ENCODE data around the gene CEP89.
"Not testable (repeated sequence)": the region's sequence is repeated elsewhere in the genome, so short reads cannot be mapped to it uniquely, and the experiment has no call there.

The CEP89 gene

DNA sequence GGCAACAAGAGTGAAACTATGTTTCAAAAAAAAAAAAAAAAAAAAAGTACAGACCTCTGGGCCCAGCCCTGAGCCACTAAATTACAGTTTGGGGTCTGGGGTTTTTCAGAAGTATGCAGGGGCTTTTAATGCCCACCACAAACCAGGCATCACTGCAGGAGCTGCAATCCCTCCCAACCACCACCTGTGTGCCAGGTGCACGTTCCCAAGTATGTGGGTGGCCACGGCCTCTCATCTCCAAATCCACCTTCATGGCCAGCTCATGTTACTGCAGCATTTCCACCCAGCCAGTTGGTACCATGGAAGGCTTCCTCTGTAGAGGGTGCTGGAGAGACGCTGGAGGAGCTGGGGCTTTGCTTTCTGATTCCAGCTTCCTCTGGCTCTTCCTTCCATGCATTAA lies 26.5 kb downstream of the CEP89 start:
- no peak for DNase-seq

DNA sequence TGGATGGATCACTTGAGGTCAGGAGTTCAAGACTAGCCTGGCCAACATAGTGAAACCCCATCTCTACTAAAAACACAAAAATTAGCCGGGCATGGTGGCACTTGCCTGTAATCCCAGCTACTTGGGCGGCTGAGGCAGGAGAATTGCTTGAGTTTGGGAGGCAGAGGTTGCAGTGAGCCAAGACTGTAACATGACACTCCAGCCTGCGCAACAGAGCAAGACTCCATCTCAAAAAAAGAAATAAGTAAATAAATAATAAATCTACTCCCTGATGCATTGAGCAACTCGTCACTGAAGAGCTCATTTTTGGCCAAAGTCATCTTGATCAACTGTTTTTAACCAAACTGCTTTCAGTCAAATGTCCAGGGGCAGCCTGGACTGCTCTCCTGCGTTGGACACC lies 30.5 kb downstream of the CEP89 start:
- not testable (repeated sequence) for DNase-seq

DNA sequence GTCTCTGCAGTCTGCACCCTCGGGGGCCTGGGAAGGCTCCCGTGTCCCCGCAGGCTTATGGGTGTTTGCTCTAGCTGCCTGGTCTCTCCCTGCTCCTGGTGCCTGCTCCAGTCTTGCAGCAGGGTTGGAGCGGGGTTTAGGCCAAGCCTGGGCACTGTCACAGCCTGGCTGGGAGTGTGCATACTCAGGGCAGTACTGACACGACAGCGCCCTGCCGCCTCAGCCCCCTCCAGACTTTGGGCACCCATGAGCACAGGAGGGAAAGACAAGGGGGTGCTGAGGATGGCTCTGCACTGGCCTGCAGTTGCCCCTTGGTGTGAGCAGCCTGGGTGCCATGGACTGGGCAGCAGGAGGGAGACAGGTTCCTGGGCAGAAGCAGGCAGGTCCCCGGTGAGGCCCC lies 35.7 kb downstream of the CEP89 start:
- no peak for DNase-seq

DNA sequence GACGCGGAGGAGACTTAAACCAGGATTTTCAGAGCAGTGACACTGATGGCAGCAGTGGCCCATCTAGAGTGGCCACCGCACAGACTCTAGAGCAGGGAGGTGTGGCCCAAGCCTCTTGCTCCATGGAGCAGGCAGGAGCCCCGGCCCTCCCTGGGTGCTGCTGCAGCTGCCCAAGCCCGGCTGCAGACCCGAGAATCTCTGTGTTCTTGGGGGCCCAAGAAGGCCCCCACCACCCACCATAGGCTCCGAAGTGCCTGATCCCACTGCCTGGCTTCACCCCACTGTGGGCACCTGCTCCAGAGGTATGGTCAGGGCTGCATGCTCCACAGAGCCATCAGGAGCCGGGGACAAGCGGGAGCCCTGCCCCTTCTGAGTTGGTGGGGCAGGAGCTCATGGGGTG lies 36.1 kb downstream of the CEP89 start:
- DNase-seq, result no peak

DNA sequence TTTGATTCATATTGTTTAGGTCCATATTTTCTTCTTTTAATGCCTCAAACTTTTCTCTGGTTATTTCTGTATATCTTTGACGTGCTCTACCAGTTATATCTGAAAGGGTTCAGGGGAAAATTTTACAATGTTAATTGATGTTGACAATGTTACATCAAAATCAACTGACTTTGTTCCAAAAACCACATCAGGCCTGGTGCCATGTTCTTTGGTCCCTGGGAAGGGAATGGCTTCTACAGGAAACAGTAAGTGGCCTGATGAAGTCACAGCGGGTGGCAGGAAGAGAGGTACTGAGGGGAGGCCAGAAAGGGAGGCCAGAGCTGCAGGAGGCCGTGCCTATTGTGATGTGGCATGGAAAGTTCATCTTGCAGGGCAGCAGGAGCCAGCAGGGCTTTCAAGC lies 38.2 kb downstream of the CEP89 start:
- no peak for DNase-seq

DNA sequence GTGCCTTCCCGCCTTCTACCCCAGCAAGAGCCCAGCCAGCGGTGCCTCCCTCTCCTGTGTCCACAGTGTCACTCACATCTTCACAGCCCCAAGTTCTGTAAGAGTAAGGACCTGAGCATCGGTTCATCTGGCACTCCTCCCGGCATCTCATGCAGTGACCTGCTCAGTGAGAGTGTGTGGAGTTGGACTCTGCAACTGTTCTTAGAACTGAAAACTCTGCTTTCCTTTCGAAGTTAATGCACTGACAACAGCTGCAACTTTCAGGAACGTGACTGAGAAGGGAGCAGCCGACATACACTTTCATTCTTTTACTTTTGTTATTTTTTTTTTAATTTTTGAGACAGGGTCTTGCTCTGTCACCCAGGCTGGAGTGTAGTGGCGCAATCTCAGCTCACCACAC lies 41.2 kb downstream of the CEP89 start:
- DNase-seq, result no peak

DNA sequence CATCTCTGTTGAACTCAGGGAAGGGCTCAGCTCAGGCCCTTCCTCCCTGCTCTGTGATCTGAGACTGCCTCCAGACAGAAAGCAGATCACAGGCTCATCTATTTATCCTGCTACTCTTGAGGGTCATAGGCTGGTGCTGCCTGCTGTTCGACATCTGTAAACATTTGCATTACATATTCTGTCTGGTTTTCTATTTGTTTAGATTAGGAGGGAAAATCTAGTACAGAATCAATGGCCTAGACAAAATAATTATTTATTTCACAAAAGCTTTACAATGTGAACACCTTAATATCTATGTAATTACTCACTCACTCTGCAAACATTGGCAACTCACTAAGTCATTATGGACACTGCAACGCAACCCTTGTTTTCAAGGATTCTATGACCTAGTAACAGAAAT lies 43.0 kb downstream of the CEP89 start:
- no peak for DNase-seq

DNA sequence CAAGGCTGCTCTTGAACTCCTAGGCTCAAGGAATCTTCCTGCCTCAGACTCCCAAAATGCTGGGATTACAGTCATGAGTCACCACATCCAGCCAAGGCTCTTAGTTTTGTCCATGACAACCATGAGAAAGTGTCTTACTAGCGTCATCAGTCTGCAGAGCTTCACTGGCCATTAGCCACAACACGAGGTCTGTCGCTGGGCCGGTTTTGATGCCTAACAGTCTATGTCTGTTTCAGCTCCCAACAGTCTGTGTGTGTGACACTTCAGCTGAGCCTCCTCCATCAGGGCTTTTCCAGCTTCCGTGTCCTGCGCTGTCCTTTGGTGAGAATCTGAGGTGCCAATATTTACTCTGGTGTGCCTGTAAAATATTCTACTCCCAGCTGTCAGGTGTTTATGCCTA lies 47.6 kb downstream of the CEP89 start:
- no peak for DNase-seq

DNA sequence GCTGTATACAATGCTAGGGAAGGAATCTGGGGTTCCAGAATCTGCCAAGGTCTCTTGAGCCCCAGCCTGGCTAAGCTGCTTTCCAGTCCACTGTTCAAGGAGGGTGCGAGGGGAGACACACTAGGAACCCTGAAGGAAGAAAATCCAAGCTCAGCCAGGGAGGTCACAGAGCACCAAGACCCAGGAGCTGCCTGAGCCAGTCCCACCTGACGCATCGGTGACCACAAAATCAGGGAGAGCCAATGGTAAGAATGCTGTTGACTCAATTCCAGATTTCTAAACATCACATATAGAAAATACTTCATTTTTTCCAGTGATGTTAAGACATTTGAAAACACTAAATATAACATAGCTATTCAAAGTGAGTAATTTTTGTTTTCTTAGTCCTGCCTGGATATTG lies 50.1 kb downstream of the CEP89 start:
- DNase-seq, result no peak

DNA sequence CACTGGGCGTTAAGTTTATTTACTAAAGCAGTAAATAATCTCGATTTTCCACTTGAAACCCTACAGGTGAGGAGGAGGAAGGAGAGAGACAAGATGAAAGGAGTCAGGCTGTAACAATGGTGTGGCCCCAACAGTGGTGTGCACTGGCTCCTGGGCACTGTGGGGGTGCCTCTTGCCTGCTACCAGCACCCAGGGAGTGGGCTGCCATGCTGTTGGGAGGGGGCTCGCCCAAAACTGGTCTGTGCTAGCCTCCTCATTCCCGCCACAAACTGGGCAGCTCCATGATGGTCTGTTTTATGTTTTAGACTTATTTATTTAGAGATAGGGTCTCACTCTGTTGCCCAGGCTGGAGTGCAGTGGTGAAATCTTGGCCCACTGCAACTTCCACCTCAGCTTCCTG lies 52.4 kb downstream of the CEP89 start:
- DNase-seq, result no peak

DNA sequence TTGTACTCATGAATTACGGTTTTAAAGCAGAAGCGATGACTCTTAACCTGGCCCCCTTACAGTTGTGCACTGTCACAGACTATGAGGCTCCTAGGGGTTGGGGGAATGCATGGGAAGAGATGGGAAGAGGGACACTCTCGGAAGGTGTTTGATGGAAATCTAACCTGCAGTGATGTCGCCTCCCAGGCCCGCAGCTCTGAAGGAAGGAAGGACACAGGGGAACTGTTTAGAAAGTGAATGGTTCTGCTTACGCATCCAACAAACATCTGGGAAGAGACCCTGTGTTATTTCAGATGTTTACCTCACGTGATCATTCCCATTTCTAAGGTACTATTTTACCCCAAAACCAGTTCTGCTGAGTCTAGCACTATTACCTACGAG lies 54.2 kb downstream of the CEP89 start:
- no peak for DNase-seq

DNA sequence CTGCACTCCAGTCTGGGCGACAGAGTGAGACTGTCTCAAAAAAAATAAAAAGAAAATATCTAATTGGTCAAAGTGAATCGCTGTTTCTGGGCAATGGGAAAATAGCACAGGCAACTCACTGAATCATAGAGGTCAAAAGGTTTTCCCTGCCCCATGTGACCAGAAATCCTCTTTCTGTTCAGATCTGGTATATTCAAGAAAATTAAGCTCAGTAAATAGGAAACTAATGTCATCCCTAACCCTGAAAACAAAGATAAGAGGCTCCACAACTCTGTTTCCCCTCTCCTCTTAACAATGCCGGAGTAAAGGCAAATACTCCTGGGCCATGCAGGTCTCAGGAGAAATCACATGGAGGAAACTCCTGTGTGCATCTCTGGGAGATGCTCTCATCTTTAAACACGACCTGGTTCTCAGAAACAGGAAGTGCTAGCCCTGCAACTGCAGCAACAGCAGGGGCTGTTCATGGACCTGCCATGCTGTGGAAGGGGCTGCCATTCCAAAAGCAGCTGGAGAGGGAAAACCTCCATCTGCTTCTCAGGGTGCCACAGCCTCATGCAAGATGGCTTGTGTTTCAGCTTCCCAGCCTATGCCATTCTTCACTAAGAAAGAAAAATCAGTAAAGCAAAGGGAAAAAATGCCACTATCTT lies 54.7 kb downstream of the CEP89 start:
- no peak for DNase-seq

DNA sequence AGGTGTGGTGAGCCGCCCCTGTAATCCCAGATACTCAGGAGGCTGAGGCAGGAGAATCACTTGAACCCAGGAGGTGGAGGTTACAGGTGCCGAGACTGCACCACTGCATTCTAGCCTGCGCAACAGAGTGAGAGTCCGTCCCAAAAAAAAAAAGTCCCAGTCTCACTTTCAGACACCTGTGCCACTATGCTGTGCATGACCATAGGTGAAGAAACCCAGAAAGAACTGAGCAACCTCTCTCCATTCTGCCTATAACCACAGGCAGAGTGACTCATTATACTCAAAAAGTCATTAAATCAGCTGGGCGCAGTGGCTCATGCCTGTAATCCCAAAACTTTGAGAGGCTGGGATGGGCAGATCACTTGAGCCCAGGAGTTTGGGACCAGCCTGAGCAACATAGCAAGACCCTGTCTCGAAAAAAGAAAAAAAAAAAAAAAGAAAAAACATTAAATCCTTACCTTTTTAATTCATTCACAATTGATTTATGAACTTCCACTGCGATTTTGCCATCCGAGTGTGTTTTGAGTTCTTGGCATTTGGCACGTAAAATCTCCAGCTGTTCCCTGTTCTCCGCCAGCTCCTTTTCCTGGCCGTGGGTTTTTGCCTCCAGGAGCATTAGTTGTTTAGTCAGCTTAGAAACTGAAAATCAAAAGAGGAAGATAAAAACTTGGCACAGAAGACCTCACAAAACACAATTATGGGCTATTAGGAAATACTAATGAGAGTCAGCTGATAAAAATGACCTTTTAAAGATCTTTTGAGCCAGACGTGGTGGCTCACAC lies 56.7 kb downstream of the CEP89 start:
- DNase-seq, result no peak

DNA sequence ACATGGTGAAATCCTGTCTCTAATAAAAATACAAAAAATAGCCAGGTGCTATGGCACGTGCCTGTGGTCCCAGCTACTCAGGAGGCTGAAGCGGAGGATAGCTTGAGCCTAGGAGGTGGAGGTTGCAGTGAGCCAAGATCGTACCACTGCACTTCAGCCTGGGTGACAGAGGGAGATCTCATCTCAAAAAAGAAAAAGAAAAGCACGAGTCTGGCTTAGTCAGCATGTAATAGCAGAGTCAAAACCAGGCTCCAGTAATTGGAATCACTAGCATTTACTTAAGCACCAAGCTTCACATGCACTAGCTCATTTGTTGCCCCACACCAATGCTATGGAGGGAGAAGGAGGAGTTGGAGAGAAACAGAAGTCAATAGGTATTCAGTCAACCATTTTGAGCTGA lies 60.3 kb downstream of the CEP89 start:
- no peak for DNase-seq

DNA sequence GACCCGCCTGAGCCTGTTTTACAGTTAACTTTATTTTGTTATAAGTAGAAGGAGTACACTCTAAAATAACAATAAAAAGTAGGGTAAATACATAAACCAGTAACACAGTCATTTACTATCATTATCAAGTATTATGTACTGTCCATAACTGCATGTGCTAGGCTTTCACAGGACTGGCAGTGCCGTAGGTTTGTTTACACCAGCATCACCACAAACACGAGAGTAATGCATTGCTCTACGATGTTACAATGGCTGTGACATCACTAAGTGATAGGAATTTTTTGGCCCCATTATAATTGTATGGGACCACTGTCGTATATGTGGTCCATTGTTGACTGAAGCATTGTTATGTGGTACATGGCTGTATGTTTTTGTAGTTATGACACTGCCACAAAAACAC lies 60.9 kb downstream of the CEP89 start:
- no peak for DNase-seq

DNA sequence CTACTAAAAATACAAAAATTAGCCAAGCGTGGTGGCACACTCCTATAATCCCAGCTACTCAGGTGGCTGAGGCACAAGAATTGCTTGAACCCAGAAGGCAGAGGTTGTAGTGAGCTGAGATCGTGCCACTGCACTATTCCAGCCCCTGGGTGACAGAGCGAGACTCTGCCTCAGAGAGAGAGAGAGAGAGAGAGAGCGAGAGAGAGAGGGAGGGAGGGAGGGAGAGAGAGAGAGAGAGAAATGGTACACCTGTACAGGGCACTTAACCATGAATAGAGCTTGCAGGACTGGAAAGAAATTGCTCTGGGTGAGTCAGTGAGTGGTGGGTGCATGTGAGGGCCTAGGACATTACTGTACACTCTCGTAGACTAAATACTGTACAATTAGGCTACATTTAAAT lies 61.7 kb downstream of the CEP89 start:
- no peak for DNase-seq

DNA sequence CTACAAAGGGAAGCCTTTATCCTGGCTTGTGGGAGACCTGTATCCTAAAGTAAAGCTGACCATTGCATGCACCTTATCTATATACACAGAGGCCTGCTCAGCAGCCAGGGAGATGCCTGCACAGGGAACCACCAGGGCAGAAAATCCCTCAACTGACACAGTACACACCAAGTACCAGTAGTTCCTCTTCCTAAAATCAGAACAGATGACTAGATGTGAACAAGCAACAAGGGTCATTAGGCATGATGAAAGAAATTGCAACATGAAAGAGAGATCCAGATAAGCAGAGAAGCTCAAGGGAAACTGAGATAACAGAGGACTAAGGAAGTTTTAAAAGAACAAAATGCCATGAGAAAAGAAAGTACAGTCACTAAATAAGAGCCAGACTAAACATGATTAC lies 62.5 kb downstream of the CEP89 start:
- DNase-seq, result no peak

DNA sequence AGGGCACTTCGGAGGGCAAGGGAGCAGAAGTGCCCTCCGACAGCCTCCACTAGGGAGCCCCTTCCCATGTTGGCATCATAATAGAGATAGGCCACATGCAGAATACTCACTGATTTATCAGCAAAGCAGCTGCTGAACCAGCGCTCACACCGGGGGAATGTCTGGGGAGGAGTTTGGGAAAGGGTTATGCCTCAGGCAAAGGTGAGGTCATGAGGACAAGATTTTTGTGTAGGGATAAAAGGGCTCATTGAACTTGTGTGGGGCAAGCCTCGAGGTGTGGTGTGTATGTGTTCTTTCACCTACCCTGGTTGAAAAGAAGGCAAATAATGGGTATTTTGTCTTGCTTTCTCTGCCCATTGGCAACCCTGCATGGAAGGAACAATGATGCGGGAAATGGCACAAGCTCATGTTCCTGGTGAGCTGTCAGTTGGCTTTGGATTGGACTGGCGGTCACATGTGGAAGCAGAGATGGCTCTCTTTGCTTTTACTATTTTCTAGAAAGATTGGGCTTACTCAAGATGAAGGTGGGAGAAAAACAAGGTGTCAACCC lies 63.0 kb downstream of the CEP89 start:
- no peak for DNase-seq

DNA sequence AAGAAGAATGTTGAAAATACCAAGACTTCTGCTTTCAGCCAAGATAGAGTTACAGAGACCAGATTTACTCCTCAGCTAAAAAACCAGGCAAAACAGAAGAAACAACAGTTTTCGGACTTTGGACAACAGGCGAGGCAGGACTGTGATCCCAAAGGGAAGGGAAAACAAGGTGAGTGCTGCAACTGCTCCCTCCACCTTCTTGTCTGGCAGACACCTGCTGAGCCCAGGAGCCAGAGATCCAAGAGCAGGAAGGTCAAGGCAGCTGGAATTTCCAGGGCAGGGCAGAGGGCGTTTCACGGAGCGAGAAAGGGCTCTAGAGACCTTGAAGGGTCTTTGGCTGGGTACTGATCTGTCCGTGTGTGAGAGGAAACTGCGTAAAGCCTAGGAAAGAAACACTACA lies 69.3 kb downstream of the CEP89 start:
- no peak for DNase-seq

DNA sequence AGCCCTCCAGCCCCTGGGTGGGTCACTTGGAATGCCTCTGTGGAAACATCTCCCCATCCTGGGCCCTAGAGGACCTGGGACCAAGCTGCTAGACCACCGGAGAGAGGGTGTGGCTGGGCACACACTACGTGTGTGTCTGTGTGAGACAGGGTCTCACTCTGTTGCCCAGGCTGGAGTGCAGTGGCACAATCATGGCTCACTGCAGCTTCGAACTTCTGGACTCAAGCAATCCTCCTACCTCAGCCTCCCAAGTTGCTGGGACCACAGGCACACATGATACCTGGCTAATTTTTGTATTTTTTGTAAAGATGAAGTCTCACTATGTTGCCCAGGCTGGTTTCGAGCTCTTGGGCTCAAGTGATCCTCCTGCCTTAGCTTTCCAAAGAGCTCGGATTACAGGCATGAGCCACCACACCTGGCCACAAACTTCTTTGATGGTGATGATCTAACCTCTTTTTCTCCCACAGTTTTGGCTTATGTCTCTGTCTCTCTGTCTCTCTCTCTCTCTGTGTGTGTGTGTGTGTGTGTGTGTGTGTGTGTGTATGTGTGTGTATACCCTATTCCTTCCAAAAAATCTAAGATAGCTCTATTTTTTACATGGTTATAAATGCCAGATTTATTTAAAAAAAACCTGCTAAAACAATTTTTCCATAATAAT lies 70.1 kb downstream of the CEP89 start:
- no peak for DNase-seq

DNA sequence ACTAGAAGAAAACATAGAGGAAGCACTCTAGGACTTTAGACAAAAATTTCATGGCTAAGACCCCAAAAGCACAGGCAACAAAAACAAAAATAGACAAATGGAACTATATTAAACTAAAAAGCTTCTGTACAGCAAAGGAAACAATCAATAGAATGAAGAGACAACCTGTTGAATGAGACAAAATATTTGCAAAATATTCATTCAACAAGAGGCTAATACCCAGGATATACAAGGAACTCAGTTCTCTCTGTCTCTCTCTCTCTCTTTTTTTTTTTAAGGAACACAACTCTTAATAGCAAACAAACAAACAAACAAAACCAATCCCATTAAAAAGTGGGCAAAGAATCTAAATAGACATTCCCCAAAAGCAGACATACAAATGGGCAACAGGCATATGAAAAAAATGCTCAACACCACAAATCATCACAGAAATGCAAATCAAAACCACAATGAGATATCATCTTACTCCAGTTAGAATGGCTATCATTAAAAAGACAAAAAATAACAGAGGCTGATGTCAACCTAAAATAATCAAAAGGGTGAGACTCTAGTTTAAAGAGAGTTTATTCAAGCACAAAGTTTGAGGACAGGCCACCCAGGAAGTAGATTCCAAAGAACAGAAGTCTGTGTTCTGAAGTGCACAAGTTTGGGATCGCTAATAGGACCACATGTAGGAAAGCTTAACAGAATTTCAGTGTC lies 75.1 kb downstream of the CEP89 start:
- DNase-seq, result no peak

DNA sequence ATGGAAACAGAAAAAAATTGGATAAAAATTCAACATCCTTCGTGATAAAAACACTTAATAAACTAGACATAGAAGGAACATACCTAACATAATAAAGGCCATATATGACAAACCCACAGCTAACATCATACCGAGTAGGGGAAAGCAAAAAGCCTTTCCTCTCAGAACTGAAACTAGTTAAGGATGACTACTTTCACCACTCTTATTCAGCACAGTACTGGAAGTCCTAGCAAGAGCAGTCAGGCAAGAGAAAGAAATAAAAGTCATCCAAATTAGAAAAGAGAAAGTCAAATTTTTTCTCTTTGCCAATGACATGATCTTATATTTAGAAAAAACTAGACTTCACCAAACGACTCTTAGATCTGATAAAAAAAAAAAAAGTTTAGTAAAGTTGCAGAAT lies 76.4 kb downstream of the CEP89 start:
- no peak for DNase-seq

DNA sequence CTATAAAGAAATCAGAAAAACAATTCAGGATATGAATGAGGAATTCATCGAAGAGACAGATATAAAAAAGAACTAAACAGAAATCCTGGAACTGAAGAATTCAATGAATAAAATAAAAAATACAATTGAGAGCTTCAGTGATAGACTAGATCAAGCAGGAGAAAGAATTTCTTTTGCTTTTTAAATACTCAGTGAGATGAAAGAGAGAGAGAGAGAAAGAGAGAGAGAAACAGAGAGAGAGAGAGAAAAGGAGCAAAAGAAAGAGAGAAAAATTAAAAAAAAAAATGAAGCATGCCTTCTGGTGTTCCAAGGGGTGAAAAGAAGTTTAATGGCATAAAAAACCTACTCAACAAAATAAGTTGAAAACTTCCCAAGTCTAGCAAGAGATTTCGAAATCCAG lies 80.1 kb downstream of the CEP89 start:
- no peak for DNase-seq

DNA sequence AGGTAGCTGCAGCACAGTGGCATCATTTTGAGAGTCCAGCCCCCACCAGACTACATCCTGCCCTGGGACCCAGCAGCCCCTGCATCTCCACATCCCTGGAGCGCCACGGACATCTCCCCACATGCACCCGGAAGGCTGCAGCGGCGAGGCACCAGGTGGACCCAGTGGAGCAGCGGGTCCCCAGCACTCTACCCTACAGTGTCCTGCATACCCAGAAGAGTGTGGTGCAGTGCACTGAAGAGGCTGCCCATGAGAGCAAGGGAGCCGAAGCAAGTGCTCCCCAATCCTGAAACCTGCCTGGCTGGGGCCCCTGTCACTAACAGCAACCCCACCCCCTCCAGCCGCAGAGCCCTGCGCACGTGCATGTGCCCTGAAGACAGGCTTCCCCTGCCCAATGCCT lies 80.9 kb downstream of the CEP89 start:
- no peak for DNase-seq
